Adipose tissue (tissue), 3 donors: ENCODE data around the gene EBPL. TPM values are rescaled to one million over a fixed set of nuclear protein-coding genes. Genes with fewer than 3 reads are reported as not detected.

Source experiments
- H3K27ac ChIP-seq: one replicate; pipeline ENCODE4 v1.5.1; 2013; ENCODE audit warnings: low read depth, low read length
- WGBS, 3 donors: extraction: QIAGEN DNeasy Blood & Tissue Kit; methylation state at CpG; one replicate each; pipeline ENCODE4 v1.1.7; 2013; 5-methylcytosine and 5-hydroxymethylcytosine counted together
- polyA plus RNA-seq, 3 donors: library from polyadenylated mRNA; stranded (reverse); fragments of 200-250 nt; gene quantifications; one replicate each; pipeline ENCODE4 v1.2.3, GENCODE V29; 2013
- donor health status: healthy with polysubstance abuse.
- donor health status: Bipolar disorder and iron deficiency.
- donor health status: healthy.

EBPL gene
- polyA plus RNA-seq, 3 donors, result 29.7 to 53.3 (median 36.9) TPM

DNA sequence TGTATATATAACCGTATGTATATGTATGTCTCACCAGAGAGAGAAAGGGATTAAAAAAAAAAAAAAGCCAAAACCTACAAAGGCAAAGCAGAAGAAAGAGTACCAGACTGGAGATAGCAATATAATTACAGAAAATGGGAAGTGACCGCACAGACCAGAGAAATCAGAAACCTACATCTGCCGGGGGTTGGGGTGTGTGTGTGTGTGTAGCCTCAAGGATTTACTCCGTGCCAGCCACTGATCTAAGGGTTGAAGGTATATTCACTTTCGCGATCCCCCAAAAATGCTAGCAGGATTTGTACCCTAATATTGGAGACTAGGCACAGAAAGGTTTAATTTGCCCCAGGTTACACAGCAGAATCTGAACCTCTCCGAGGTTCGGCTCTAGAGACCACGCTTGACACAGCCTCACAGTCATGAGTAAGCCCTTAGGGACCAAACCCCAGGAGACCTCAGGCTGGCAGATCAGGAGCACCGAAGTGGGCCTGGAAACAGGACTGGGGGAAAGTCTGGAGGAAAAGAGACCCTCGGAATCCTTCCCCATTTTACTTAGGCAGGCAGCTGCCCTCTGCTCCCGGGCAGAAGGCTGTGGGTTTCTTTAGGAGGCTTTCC lies 48.1 kb downstream of the EBPL start:
- no peak overlapping the region for H3K27ac ChIP-seq

DNA sequence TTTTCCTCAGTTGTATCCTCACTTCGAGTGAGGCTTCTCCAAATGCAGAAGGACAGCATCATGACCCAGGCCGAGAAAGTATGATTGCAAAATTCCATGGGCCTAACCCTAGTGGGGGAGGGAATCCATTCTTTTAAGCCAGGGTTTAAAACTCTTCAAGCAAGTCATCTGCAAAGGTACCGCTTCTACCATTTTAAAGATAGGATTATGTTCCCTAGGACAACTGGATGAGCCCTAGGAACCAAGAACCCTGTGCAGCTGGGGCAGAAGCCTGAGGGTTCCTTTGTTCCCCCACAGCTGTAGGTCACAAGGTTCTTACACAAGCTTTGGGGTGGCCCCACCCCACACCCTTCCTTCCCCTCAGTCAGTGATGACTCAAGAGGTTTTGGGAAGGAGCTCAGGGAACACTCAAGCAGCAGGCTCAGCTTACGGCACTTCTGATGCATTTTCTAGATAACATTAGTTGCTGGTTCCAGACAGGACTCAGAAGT lies 49.4 kb downstream of the EBPL start:
- no peak overlapping the region for H3K27ac ChIP-seq
- 54 to 80% (median 62%) methylated on average over 4 of the region's 4 CpGs for WGBS, 3 donors

More for the DNA sequence above, 48.1 kb downstream of the EBPL start:
- 55 to 84% (median 67%) methylated on average over 12 of the region's 12 CpGs for WGBS, 3 donors

DNA sequence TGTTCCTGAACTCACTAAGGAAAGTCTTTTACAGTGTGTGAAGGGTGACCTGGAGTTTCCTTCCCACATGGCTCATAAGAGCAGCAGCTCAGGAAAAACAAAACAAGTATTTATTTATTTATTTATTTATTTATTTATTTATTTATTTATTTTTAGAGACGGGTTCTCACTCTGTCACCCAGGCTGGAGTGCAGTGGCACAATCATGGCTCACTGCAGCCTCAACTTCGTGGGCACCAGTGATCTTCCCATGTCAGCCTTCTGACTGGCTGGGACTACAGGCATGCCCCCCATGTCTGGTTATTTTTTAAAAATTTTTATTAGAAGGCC lies 52.6 kb downstream of the EBPL start:
- H3K27ac ChIP-seq, result no peak overlapping the region
- 90 to 94% (median 93%) methylated on average over 2 of the region's 2 CpGs for WGBS, 3 donors

DNA sequence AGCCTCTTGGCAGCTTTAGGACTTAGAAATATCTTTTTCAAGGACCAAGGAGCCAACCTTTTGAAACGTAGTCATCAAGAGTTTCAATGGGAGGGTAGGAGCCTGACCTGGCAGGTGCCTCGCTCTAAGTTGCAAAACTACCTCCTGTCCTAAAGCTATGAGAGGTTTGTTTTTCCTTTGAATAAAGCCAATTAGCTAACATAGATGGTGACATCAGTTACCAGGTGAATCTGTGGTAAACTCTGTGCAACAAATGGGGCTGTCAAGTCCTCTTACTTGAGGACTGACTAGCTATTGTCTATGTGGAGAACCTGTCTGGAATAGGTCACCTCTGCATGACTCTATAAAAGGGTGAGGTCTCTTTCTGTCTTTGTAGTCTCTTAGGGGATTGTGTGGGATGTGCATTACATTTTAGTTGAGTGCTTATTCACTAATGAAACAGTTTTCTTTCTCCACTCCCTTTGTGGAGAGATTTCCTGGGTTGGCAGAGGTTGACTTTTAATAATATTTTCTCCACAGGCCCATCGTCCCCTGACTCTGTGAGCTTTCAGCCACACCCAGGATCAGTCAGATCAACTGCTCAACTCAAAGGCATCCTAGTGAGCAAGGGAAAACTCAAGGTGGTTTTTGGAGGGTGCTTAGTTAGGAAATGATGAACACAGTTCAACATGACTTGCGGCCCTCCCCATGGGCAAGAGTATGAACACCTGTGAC lies 53.1 kb downstream of the EBPL start:
- H3K27ac ChIP-seq, result no peak overlapping the region

DNA sequence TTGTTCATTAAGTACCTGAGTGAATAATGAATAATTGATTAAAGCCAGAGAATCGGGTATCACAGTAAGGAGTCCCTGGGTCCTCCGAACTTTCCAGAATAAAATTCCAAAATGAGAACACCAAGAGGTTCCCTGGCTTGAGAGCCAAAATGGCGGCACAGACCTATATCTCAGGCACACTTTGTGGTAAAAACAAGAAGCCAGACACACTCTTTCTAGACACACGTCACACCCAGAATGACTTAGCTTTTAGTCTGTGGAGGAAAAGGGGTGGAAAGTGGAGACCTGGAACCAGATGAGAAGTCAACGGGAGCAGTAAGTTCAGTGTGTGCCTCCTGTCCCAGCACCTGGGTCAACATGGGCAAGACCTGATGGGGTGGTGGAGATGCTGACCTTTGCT lies 54.6 kb downstream of the EBPL start:
- no peak overlapping the region for H3K27ac ChIP-seq
- 92 to 97% (median 96%) methylated on average over 5 of the region's 5 CpGs for WGBS, 3 donors

More for the DNA sequence above, 53.1 kb downstream of the EBPL start:
- 70 to 92% (median 73%) methylated on average over 4 of the region's 4 CpGs for WGBS, 3 donors

DNA sequence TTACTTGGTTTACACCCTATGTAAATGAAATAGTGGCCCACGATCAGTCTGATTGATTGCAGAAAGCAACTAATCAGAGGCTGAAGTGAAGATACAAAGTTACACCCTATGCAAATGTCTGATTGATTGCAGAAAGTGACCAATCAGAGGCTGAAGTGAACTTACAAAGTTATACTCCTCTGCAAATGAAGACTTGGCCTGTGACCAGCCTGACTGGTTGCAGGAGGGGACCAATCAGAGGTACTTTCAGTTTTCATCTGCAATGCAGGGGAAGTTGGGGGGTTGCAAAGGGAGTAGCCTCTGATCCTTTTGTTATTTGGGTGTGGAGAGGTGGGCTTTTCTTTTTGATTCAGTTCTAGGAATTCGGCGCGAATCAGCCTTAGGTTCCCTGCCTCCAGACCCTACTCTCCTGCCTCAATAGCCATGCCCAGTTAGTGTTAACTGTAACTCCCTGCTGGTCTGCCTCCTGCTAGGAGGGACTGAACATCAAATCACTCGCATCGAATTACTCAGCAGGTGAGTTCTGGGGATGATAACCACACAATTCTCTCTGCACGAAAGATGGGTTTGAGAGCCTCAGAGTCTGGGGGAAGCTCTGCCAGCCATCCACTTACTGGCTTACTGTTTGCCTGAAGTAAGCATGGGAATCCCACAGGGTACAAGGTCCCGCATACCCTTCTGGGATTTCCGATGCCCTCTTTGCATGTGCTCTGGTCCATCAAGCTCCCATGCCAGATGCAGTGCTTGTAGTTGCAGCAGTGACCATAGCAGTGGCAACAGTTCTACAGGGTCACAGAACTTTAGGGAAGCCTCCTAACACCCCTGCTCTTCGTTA lies 55.5 kb downstream of the EBPL start:
- WGBS, 3 donors, result 48 to 68% (median 62%) methylated on average over 10 of the region's 10 CpGs
- H3K27ac ChIP-seq, result no peak overlapping the region

DNA sequence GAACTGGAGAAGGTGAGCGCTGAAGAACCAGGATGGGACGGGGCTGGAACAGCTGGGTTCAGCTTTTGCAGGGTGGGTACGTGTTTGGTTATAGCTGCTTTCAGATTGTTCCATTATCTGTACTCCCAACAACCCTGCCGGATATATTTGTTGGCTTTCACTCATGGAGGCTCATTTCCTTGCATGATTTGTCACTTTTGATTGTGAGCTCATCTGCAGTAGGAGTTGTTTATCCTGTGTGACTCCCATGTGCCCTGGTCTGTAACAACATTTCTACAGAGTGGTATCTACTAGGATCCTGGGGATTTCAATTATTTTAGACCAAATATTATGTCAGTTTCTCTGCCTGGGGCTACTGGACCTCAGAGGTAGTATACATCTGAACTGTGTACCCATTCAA lies 57.6 kb downstream of the EBPL start:
- 83 to 91% (median 84%) methylated on average over 4 of the region's 4 CpGs for WGBS, 3 donors
- no peak overlapping the region for H3K27ac ChIP-seq

DNA sequence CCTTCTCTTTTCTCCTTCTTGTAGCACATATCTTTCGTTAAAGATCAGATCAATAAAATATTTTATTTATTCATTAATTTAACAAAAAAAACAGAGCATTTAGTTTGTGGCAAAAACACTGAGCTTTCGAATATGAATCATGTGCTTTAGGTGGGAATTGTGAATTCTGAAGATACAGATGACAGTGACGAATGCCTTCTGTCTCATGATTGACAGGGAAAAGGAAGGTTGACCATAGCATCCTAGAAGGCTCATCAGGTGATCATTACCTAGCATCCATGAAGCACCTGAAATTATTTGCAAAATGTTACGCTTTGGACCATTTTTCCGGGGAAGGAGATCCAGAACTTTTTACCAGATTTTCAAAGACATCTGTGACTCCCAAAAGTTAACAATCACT lies 59.1 kb downstream of the EBPL start:
- no peak overlapping the region for H3K27ac ChIP-seq
- 90 to 94% (median 93%) methylated on average over 5 of the region's 5 CpGs for WGBS, 3 donors

DNA sequence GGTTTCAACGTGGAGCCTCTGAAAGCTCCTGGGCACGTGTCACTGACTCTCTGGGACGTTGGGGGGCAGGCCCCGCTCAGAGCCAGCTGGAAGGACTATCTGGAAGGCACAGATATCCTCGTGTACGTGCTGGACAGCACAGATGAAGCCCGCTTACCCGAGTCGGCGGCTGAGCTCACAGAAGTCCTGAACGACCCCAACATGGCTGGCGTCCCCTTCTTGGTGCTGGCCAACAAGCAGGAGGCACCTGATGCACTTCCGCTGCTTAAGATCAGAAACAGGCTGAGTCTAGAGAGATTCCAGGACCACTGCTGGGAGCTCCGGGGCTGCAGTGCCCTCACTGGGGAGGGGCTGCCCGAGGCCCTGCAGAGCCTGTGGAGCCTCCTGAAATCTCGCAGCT lies 60.7 kb downstream of the EBPL start:
- 84 to 91% (median 90%) methylated on average over 16 of the region's 16 CpGs for whole genome bisulfite sequencing, 3 donors
- H3K27ac ChIP-seq, result no peak overlapping the region

DNA sequence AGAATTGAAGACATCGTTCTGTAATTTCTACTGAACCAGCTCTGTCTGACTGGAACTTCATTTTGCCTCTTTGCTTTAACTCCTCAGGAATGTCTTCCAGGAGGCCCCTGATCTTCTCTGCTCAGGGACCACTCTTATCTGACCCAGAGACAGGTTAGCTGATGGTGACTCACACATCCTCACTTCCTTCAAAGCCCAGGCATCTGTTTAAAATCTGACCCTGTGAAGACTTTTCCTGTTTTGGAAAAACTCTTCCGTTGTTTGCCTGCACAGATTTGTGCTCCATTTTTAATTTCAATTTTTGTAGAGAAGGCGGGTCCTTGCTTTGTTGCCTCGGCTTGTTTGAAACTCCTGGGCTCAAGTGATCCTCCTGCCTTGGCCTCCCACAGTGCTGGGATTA lies 61.3 kb downstream of the EBPL start:
- H3K27ac ChIP-seq, result no peak overlapping the region
- WGBS, 3 donors, result 64 to 82% (median 65%) methylated on average over 4 of the region's 4 CpGs

DNA sequence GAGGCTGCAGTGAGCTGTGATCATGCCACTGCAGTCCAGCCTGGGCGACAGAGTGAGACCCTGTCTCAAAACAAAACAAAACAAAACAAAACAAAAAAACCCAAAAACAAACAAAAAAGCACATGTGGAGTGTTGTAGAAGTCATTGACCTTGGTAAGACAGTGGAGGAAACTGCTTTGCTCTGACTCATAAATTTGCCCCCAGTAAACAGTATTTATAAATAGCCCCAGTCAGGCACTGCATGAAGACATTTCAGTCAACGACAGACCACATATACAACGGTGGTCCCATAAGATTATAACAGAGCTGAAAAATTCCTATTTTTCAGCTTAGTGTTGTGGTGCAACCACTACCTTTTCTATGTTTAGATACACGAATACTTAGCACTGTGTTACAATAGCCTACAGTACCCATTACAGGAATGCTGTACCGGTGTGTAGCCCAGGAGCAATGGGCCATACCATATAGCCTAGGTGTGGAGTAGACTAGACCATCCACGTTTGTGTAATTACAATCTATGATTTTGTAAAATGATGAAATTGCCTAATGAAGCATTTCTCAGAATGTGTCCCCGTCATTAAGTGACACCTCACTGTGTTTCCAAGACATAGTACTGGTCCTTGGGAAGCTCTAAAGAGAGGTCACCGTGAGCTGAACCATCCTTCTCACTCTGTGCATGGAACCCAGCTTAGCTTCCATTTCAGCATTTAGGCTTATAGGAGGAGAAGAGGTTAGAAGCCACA lies 61.9 kb downstream of the EBPL start:
- no peak overlapping the region for H3K27ac ChIP-seq
- WGBS, 3 donors, result 60 to 75% (median 64%) methylated on average over 8 of the region's 8 CpGs

DNA sequence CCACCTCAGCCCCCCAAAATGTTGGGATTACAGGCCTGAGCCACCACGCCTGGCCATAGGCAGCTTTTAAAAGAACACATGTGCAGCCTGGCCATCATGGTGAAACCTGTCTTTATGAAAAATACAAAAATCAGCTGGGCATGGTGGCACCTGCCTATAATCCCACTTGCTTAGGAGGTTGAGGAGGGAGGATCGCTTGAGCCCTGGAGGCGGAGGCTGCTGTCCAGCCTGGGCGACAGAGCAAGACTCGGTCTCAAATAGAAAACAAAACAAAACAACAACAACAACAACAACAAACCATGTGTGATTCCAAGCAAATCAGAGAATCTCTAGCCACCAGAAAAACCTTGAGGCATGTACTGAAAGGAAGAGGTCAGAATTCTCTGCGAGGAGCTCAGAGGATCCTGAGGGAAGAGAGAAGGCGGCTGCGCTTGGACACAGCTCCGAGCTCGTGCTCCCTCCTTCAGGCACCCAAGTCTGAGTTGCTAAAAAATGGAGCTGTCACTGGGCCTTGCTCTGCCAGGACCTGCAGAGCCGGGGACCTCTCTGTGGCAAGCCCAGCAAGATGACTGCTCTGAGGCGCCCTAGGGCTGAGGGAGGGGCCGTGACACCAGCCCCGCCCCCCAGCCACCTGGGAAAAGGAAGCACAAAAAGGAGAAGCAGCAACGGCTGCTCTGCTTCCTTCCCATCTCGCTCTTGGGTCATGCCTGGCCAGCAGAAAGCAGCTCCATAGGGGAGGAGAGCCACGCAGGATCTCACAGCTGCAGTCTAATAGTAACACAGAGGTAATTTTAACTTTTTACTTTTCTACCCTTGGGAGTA lies 63.2 kb downstream of the EBPL start, which contains the start of gene ARL11:
Gene ARL11, plus strand, starts transcription at position 677 of the 822 bp plus-strand sequence. CDS start 1,941 bp downstream, outside the sequence.
- WGBS, 3 donors, result 38 to 62% (median 42%) methylated on average over 17 of the region's 17 CpGs
- H3K27ac ChIP-seq, result no peak within 1 kb of the TSS

DNA sequence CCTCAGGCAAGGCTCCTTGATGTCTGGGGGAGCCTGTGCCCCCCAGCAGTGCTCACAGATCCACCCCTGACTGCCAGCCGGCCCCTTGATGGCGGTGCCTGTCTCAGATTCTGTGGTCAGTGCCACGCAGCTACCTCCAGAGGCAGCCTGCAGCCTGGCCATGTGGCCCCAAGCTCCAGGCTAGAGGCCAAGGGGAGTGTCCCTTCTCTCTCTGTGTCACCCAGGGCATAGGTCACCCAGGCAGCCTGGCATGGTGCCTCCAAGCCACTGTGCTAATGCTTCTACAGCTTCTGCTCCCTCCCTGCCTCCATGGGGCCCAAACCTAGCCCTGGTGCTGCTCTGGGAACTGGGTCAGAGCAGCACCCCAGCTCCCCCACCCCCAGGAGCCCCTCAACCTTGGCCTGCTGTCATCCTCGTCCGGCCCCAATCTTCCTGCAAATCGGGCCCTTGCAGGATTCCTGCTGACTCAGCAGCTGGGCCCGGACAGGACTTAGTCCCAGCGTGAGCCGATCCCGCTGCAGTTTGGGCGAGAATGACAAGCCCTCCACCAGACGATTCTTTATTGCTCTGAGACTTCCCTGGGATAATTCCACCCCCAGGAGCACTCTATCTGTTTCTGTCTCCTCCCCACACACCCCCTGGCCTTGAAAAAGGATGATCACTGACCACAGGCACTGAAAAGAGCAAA lies 65.8 kb downstream of the EBPL start:
- 62 to 70% (median 69%) methylated on average over 12 of the region's 12 CpGs for WGBS, 3 donors
- no peak overlapping the region for H3K27ac ChIP-seq

DNA sequence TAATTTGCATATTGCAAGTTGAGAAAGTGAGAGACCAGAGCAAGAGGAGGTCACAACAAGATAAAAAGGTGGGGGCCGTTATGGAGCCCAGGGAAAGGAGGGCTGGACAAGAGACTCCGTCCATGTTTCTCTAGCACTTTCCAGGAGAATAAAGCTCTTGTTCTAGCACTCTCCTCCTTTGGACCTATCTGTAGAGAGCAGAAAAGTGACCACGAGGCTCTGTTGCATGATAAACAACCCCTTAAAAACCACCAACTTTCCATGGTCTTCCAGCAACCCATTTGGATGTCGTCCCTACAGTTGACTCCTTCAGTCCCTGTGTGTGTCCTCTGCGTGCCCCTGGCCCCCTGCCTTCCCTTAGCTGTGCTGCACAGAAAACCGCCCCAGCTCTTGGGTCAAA lies 67.1 kb downstream of the EBPL start:
- H3K27ac ChIP-seq, result no peak overlapping the region
- WGBS, 3 donors, result 86 to 90% (median 88%) methylated on average over 6 of the region's 6 CpGs

DNA sequence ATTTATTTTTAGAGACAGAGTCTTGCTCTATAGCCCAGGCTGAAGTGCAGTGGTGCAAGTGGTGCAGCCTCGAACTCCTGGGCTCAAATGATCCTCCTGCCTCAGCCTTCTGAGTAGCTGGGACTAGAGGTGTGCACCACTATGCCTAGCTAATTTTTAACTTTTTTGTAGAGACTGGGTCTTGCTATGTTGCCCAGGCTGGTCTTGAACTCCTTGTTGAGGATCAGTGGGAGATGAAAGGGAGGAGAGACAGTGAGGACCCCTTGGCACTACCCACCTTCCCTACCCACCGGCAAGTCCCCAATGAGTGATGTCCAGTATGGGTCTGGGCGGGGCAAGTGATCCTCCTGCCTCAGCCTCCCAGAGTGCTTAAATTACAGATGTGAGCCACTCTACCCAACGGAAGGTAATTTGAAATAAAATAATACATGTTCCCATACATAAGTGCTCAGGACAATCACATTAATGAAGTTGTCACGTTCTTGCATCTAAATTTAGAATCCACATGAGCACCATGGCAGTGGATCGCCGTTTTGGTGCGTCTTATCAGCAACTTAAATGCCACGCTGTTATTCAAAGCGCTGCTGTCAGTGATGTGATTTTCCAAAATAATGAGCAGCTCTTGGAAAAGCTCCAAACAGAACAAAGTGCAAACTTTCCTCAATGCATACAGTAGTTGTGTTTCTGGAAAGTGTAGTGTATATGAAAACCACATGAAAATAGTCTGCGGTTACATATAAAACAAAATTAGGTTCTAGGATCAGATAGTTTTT lies 68.9 kb downstream of the EBPL start:
- WGBS, 3 donors, result 43 to 65% (median 64%) methylated on average over 11 of the region's 11 CpGs
- no peak overlapping the region for H3K27ac ChIP-seq

DNA sequence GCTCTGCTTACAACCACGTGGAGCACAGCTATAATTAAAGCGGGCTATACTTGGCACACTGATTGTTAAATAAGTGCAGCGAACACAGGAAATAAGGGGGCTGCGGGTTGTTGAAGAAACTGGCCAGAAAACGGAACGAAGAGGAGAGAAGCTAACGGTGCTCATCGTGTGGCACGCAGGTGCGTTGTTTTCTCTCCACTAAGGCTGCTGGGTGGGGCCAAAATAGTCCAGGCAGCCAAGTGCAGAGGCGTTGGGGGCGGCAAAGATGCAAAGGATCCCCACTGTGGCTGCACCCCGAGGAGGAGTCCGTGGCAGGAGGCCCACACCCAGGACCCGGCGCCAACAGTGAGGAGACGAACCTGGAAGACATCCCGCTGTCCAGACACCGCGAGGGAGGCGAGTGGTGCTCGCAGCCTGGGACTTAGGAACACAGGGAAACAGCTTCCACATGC lies 71.1 kb downstream of the EBPL start:
- 29 to 79% (median 65%) methylated on average over 22 of the region's 22 CpGs for WGBS, 3 donors
- H3K27ac ChIP-seq, result no peak overlapping the region
